SK-N-SH (cell line): Measurements from ENCODE around the gene RNF121.

Experiments used
- EP300 ChIP-seq, 2 experiments: IDR thresholded peaks; 2 replicates each; pipeline versions ENCODE4 v1.4.0 to v1.6.1; 2012; ENCODE audit warnings: borderline replicate concordance in 1 of 2, low read depth in 1 of 2, low read length in 1 of 2
- EZH2phosphoT487 ChIP-seq: fragments of 200-600 bp; sonication (generic); IDR thresholded peaks from 2 replicates; pipeline ENCODE4 v1.6.1; 2017; ENCODE audit warnings: low read depth, mixed run types, mild to moderate bottlenecking, antibody characterized with exemption, moderate library complexity, borderline replicate concordance
- TF ChIP-seq, protein P1 (sequence below): fragments of 200-600 bp; sonication (generic); IDR thresholded peaks from 2 replicates; pipeline ENCODE4 v1.6.1; 2017; ENCODE audit warnings: antibody characterized with exemption, mild to moderate bottlenecking, moderate library complexity

DNA sequence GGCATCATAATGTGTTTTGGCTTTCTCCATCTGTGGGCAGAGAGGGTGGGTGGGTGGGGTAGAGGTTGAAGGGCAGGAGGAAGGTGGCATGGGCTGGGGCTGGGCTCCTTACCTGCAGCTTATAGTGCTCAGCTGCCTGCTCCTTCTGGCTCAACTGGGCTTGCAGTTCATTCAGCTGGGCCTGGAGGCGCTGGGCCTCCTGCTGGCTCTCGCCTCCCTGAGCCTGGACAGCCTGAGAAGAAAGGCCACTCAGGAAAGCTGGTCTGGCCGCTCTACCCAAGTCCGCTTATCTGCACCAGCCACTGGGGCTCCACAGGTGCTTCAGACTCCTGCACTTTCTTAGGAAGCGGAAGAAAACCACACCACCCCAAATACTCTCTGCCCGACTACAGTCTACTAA lies 80.3 kb downstream of the RNF121 start:
- TF ChIP-seq EZH2phosphoT487: no peak
- TF ChIP-seq EP300 (IDR thresholded peaks at IDR 0.05; ENCODE audit: borderline replicate concordance in 1 of 2, low read depth in 1 of 2, low read length in 1 of 2): no peak
- TF ChIP-seq, protein P1, sequence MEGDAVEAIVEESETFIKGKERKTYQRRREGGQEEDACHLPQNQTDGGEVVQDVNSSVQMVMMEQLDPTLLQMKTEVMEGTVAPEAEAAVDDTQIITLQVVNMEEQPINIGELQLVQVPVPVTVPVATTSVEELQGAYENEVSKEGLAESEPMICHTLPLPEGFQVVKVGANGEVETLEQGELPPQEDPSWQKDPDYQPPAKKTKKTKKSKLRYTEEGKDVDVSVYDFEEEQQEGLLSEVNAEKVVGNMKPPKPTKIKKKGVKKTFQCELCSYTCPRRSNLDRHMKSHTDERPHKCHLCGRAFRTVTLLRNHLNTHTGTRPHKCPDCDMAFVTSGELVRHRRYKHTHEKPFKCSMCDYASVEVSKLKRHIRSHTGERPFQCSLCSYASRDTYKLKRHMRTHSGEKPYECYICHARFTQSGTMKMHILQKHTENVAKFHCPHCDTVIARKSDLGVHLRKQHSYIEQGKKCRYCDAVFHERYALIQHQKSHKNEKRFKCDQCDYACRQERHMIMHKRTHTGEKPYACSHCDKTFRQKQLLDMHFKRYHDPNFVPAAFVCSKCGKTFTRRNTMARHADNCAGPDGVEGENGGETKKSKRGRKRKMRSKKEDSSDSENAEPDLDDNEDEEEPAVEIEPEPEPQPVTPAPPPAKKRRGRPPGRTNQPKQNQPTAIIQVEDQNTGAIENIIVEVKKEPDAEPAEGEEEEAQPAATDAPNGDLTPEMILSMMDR: no peak
